Cardiac muscle cell (in vitro differentiated cells and primary cell): ENCODE data around the gene IFITM10. TPM values are rescaled to one million over a fixed set of nuclear protein-coding genes. Genes with fewer than 3 reads are reported as not detected.
A peak's percentile ranks its signal among the peaks of the same experiment; 100 is the strongest.

ENCODE experiments used
- DNase-seq, 2 donors: peaks; one replicate each; pipeline versions ENCODE4 v3.0.0 to v3.0.0-alpha.2; 2010 to 2017; ENCODE audit warnings: low read depth in 1 of 2, low spot score in 1 of 2
- H3K27ac ChIP-seq: fragments of 200-600 bp; sonication (generic); 2 replicates; pipeline ENCODE4 v1.5.1; 2016
- H3K27me3 ChIP-seq: fragments of 200-600 bp; sonication (generic); 2 replicates; pipeline ENCODE4 v1.6.0; 2016; ENCODE audit warnings: control low read depth
- H3K36me3 ChIP-seq: fragments of 200-600 bp; sonication (generic); 2 replicates; pipeline ENCODE4 v1.5.1; 2016; ENCODE audit warnings: control low read depth
- H3K4me1 ChIP-seq: fragments of 200-600 bp; sonication (generic); 2 replicates; pipeline ENCODE4 v1.8.1; 2017; ENCODE audit warnings: low read depth, mild to moderate bottlenecking, mixed run types
- H3K4me3 ChIP-seq: fragments of 200-600 bp; sonication (generic); 2 replicates; pipeline ENCODE4 v1.5.1; 2016; ENCODE audit warnings: mild to moderate bottlenecking
- H3K9me3 ChIP-seq: fragments of 200-600 bp; sonication (generic); 2 replicates; pipeline ENCODE4 v1.5.1; 2017; ENCODE audit warnings: low read depth, mild to moderate bottlenecking, control low read depth
- CTCF ChIP-seq: IDR thresholded peaks from 2 replicates; pipeline ENCODE4 v1.5.1; 2012; ENCODE audit warnings: low read depth, mild to moderate bottlenecking, low read length
- polyA plus RNA-seq: library from polyadenylated mRNA; unstranded; fragments of >200 nt; fragmentation: Nextera tagmentation; extraction: Ambion mirVana; gene quantifications from 2 replicates; pipeline ENCODE4 v1.2.1, GENCODE V29; 2016
- total RNA-seq: library from RNA; depleted of rRNA; stranded (reverse); fragments of >200 nt; gene quantifications from 2 replicates; pipeline ENCODE4 v1.2.3, GENCODE V29; 2016

Gene IFITM10
- total and polyA plus RNA-seq, 2 experiments from 2014 or later = 1.9 TPM; not detected in 1

GRCh38 chr11:1755692-1756561 lies 5.5 kb upstream of the IFITM10 start:
- Histone ChIP-seq H3K4me1 (peaks cover 6% of the 10 kb centered on the region), H3K4me3 (no peak overlapping the region), H3K27me3 (no peaks in the 10 kb centered on the region), H3K9me3 (no peaks in the 10 kb centered on the region), H3K27ac (no peak overlapping the region), H3K36me3 (peaks cover 5% of the 10 kb centered on the region)
- TF ChIP-seq CTCF = no peak
- peak in 1 of 2 donors; percentile 46 for DNase-seq

GRCh38 chr11:1755344-1755691 lies 4.9 kb upstream of the IFITM10 start:
- no peak overlapping the region for H3K4me3 ChIP-seq
- peaks cover 6% of the 10 kb centered on the region for H3K4me1 ChIP-seq
- H3K27ac ChIP-seq = no peak overlapping the region
- H3K36me3 ChIP-seq = peaks cover 5% of the 10 kb centered on the region
- TF ChIP-seq CTCF = no peak
- no peak for DNase-seq
- H3K27me3 ChIP-seq = peaks cover 5% of the 10 kb centered on the region
- no peaks in the 10 kb centered on the region for H3K9me3 ChIP-seq

- no peak overlapping the region for H3K4me3 ChIP-seq
- no peak overlapping the region for H3K27ac ChIP-seq
- DNase-seq = no peak
- H3K9me3 ChIP-seq = no peaks in the 10 kb centered on the region
- TF ChIP-seq CTCF = no peak
- peaks cover 12% of the 10 kb centered on the region for H3K27me3 ChIP-seq
- peaks cover 6% of the 10 kb centered on the region for H3K4me1 ChIP-seq
- H3K36me3 ChIP-seq = peaks cover 5% of the 10 kb centered on the region
Measured at GRCh38 chr11:1754376-1755150, 4.2 kb upstream of the IFITM10 start.

- H3K9me3 ChIP-seq = no peaks in the 10 kb centered on the region
- no peak for TF ChIP-seq CTCF
- DNase-seq = no peak
- H3K27me3 ChIP-seq = peaks cover 19% of the 10 kb centered on the region
- H3K27ac ChIP-seq = no peak overlapping the region
- H3K4me1 ChIP-seq = peaks cover 6% of the 10 kb centered on the region
- peaks cover 5% of the 10 kb centered on the region for H3K36me3 ChIP-seq
- H3K4me3 ChIP-seq = no peak overlapping the region
Measured at GRCh38 chr11:1753929-1754305, 3.5 kb upstream of the IFITM10 start.

- Histone ChIP-seq H3K4me3 (no peak overlapping the region), H3K27ac (no peak overlapping the region), H3K36me3 (peaks cover 5% of the 10 kb centered on the region), H3K27me3 (peaks cover 24% of the 10 kb centered on the region), H3K9me3 (no peaks in the 10 kb centered on the region), H3K4me1 (peaks cover 11% of the 10 kb centered on the region)
- TF ChIP-seq CTCF = no peak
- no peak for DNase-seq
Measured at GRCh38 chr11:1753229-1753928, 3.0 kb upstream of the IFITM10 start.
